SK-N-SH treated with all-trans-retinoic acid at 6 μM for 48 hours (cell line): Measurements from ENCODE around the gene TCP11L2.

Source experiments
- ATAC-seq: fragments of 200-7000 bp; cut with Tn5 transposase; 3 replicates; pipeline ENCODE4 v1.9.1; 2020; ENCODE audit warnings: mild to moderate bottlenecking, moderate library complexity
- ARNTL ChIP-seq: fragments of 450-650 bp; formaldehyde crosslinking; IDR thresholded peaks from 2 replicates; pipeline ENCODE4 v1.5.0; 2020; ENCODE audit warnings: low read depth, mild to moderate bottlenecking, moderate library complexity, borderline replicate concordance
- BACH2 ChIP-seq: fragments of 250-450 bp; sonication (Bioruptor Pico); IDR thresholded peaks from 2 replicates; pipeline ENCODE4 v1.9.0; 2021; ENCODE audit warnings: mild to moderate bottlenecking, borderline replicate concordance
- CSDC2 ChIP-seq: fragments of 250-450 bp; sonication (Bioruptor Pico); IDR thresholded peaks from 2 replicates; pipeline ENCODE4 v1.5.0; 2020; ENCODE audit warnings: mild to moderate bottlenecking, moderate library complexity
- ESRRG ChIP-seq: fragments of 250-450 bp; sonication (Bioruptor Pico); IDR thresholded peaks from 2 replicates; pipeline ENCODE4 v1.6.1; 2021; ENCODE audit warnings: mild to moderate bottlenecking
- GLIS3 ChIP-seq: fragments of 250-450 bp; sonication (Bioruptor Pico); IDR thresholded peaks from 2 replicates; pipeline ENCODE4 v1.5.0; 2020; ENCODE audit warnings: mild to moderate bottlenecking, moderate library complexity
- ISL1 ChIP-seq: fragments of 250-450 bp; sonication (Bioruptor Pico); IDR thresholded peaks from 2 replicates; pipeline ENCODE4 v2.1.2; 2022; ENCODE audit warnings: mild to moderate bottlenecking, moderate library complexity
- OSR1 ChIP-seq: fragments of 250-450 bp; sonication (Bioruptor Pico); IDR thresholded peaks from 2 replicates; pipeline ENCODE4 v1.8.0; 2022; ENCODE audit warnings: moderate library complexity, mild to moderate bottlenecking, inconsistent platforms
- SNAI2 ChIP-seq: fragments of 250-450 bp; sonication (Bioruptor Pico); IDR thresholded peaks from 2 replicates; pipeline ENCODE4 v1.5.0; 2020; ENCODE audit warnings: mild to moderate bottlenecking, moderate library complexity
- TCF4 ChIP-seq: fragments of 250-450 bp; sonication (Bioruptor Pico); IDR thresholded peaks from 2 replicates; pipeline ENCODE4 v1.8.0; 2021; ENCODE audit warnings: mild to moderate bottlenecking, moderate library complexity, borderline replicate concordance
- TOX ChIP-seq: fragments of 250-450 bp; sonication (Bioruptor Pico); IDR thresholded peaks from 2 replicates; pipeline ENCODE4 v1.8.0; 2021; ENCODE audit warnings: mild to moderate bottlenecking, moderate library complexity, borderline replicate concordance
- ZC3H10 ChIP-seq: fragments of 250-450 bp; sonication (Bioruptor Pico); IDR thresholded peaks from 2 replicates; pipeline ENCODE4 v1.5.1; 2021; ENCODE audit warnings: mild to moderate bottlenecking, moderate library complexity
- ZFP3 ChIP-seq: fragments of 250-450 bp; sonication (Bioruptor Pico); IDR thresholded peaks from 2 replicates; pipeline ENCODE4 v1.5.0; 2020; ENCODE audit warnings: mild to moderate bottlenecking, moderate library complexity
- ZNF8 ChIP-seq: fragments of 450-650 bp; formaldehyde crosslinking; IDR thresholded peaks from 2 replicates; pipeline ENCODE4 v1.5.0; 2020; ENCODE audit warnings: mild to moderate bottlenecking, moderate library complexity
- TF ChIP-seq, protein P1 (sequence below): fragments of 250-450 bp; sonication (Bioruptor Pico); IDR thresholded peaks from 2 replicates; pipeline ENCODE4 v1.5.1; 2021; ENCODE audit warnings: mild to moderate bottlenecking, moderate library complexity
- TF ChIP-seq, protein P2 (sequence below): fragments of 250-450 bp; sonication (Bioruptor Pico); IDR thresholded peaks from 2 replicates; pipeline ENCODE4 v1.5.0; 2020; ENCODE audit warnings: mild to moderate bottlenecking, moderate library complexity
- TF ChIP-seq, protein P3 (sequence below): fragments of 250-450 bp; sonication (Bioruptor Pico); IDR thresholded peaks from 2 replicates; pipeline ENCODE4 v1.8.0; 2021; ENCODE audit warnings: low read depth, mild to moderate bottlenecking, moderate library complexity, borderline replicate concordance

Gene TCP11L2

DNA sequence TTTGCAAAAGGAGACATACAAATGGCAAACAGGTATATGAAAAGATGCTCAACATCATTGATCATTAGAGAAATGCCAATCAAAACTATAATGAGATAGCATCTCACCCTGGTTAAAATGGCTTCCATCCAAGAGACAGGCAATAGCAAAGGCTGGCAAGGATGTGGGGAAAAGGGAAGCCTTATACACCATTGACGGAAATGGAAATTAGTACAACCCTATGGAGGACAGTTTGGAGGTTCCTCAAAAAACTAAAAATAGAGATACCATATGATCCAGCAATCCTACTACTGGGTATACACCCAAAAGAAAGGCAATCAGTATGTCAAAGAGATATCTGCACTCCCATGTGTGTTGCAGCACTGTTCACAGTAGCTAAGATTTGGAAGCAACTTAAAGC, 37.4 kb upstream of the TCP11L2 start:
- TF ChIP-seq GLIS3 (CRISPR knock-in tag) (no peak), ARNTL (CRISPR knock-in tag) (no peak)
- no peak for ATAC-seq

DNA sequence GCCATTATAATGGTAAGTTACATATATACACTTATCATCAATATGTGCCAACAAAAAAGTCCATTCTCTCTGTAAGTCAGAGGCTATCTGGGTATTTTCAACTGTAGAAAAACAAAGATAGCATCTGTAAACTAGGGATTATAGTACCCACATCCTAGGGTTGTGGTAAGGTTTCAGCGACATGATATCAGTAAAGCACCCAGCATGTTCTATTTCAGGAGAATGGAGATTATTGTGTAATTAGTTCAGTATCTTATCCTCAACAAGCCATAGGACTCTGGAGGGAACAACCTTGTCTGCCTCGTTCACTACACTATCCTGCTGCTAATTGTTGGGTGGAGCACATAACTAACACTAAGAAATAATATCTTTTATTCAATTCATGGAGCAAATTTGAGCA, 35.0 kb upstream of the TCP11L2 start:
- TF ChIP-seq CSDC2 (no peak), ISL1 (CRISPR knock-in tag) (no peak), ZFP3 (no peak), TCF4 (no peak), OSR1 (CRISPR knock-in tag) (no peak), SNAI2 (CRISPR knock-in tag) (no peak)
- TF ChIP-seq, protein P1, sequence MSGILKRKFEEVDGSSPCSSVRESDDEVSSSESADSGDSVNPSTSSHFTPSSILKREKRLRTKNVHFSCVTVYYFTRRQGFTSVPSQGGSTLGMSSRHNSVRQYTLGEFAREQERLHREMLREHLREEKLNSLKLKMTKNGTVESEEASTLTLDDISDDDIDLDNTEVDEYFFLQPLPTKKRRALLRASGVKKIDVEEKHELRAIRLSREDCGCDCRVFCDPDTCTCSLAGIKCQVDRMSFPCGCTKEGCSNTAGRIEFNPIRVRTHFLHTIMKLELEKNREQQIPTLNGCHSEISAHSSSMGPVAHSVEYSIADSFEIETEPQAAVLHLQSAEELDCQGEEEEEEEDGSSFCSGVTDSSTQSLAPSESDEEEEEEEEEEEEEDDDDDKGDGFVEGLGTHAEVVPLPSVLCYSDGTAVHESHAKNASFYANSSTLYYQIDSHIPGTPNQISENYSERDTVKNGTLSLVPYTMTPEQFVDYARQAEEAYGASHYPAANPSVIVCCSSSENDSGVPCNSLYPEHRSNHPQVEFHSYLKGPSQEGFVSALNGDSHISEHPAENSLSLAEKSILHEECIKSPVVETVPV (CRISPR knock-in tag) = no peak
- TF ChIP-seq, protein P2, sequence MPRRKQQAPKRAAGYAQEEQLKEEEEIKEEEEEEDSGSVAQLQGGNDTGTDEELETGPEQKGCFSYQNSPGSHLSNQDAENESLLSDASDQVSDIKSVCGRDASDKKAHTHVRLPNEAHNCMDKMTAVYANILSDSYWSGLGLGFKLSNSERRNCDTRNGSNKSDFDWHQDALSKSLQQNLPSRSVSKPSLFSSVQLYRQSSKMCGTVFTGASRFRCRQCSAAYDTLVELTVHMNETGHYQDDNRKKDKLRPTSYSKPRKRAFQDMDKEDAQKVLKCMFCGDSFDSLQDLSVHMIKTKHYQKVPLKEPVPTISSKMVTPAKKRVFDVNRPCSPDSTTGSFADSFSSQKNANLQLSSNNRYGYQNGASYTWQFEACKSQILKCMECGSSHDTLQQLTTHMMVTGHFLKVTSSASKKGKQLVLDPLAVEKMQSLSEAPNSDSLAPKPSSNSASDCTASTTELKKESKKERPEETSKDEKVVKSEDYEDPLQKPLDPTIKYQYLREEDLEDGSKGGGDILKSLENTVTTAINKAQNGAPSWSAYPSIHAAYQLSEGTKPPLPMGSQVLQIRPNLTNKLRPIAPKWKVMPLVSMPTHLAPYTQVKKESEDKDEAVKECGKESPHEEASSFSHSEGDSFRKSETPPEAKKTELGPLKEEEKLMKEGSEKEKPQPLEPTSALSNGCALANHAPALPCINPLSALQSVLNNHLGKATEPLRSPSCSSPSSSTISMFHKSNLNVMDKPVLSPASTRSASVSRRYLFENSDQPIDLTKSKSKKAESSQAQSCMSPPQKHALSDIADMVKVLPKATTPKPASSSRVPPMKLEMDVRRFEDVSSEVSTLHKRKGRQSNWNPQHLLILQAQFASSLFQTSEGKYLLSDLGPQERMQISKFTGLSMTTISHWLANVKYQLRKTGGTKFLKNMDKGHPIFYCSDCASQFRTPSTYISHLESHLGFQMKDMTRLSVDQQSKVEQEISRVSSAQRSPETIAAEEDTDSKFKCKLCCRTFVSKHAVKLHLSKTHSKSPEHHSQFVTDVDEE = no peak
- ATAC-seq = no peak

DNA sequence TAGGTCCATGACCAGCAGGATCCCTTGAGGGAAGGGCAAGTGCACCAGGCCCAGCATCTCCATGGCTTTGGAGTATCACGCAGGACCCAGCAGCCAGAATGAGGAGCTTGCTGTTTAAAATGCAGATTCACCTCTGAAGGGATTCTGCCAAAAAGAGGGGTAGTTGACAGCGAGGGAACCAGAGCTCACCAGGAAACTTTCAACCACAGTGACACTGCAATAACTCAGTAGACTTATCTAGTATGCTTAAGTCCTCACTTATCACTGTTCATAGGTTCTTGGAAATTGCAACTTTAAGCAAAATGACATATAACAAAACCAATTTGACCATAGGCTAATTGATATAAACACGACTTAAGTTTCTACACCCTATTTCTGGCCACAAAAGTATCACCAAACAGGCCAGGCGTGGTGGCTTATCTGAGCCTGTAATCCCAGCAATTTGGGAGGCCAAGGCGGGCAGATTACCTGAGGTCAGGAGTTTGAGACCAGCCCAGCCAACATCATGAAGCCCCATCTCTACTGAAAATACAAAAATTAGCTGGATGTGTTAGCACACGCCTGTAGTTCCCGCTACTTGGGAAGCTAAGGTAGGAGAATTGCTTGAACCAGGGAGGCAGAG, 33.3 kb upstream of the TCP11L2 start:
- TF ChIP-seq BACH2 (CRISPR knock-in tag) = no peak
- no peak for TF ChIP-seq TCF4
- TF ChIP-seq, protein P1 (CRISPR knock-in tag) = no peak
- no peak for TF ChIP-seq TOX (CRISPR knock-in tag)
- TF ChIP-seq, protein P3, sequence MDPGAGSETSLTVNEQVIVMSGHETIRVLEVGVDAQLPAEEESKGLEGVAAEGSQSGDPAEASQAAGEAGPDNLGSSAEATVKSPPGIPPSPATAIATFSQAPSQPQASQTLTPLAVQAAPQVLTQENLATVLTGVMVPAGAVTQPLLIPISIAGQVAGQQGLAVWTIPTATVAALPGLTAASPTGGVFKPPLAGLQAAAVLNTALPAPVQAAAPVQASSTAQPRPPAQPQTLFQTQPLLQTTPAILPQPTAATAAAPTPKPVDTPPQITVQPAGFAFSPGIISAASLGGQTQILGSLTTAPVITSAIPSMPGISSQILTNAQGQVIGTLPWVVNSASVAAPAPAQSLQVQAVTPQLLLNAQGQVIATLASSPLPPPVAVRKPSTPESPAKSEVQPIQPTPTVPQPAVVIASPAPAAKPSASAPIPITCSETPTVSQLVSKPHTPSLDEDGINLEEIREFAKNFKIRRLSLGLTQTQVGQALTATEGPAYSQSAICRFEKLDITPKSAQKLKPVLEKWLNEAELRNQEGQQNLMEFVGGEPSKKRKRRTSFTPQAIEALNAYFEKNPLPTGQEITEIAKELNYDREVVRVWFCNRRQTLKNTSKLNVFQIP (CRISPR knock-in tag) = no peak
- TF ChIP-seq ISL1 (CRISPR knock-in tag) = no peak
- no peak for TF ChIP-seq ZFP3
- no peak for TF ChIP-seq SNAI2 (CRISPR knock-in tag)
- TF ChIP-seq ZNF8 (CRISPR knock-in tag) = no peak
- TF ChIP-seq ZC3H10 (CRISPR knock-in tag) = no peak
- TF ChIP-seq, protein P2 = no peak
- no peak for TF ChIP-seq ESRRG (CRISPR knock-in tag)
- ATAC-seq = no peak
